ENCODE results near the gene HMGN1.
A peak's percentile ranks its signal among the peaks of the same experiment; 100 is the strongest.

Gene HMGN1

GRCh38 chr21:39326607-39327307 is 22.1 kb downstream of the HMGN1 start:
- no peak for DNase-seq

GRCh38 chr21:39325458-39325857 is 23.4 kb downstream of the HMGN1 start:
- no peak for DNase-seq

- no peak for DNase-seq
Observed at GRCh38 chr21:39321424-39321823, 27.5 kb downstream of the HMGN1 start.

GRCh38 chr21:39319814-39320332 is 29.0 kb downstream of the HMGN1 start:
- no peak for DNase-seq

- no peak for DNase-seq
Observed at GRCh38 chr21:39319251-39319756, 29.6 kb downstream of the HMGN1 start.

GRCh38 chr21:39318091-39318959 is 30.6 kb downstream of the HMGN1 start:
- DNase-seq, result no peak

GRCh38 chr21:39317134-39318090 is 31.5 kb downstream of the HMGN1 start:
- DNase-seq, result no peak

GRCh38 chr21:39316729-39317128 is 32.2 kb downstream of the HMGN1 start:
- DNase-seq, result no peak

- no peak for DNase-seq
Observed at GRCh38 chr21:39315603-39316445, 33.1 kb downstream of the HMGN1 start.

- peak; percentile 58 for DNase-seq
Observed at GRCh38 chr21:39314143-39315027, 34.5 kb downstream of the HMGN1 start.

GRCh38 chr21:39313571-39314142 is 35.2 kb downstream of the HMGN1 start, which contains the start of gene BRWD1:
BRWD1 (minus strand) TSS chr21:39313632; CDS start chr21:39313491, 141 bp downstream.
- peak; percentile 64 for DNase-seq

GRCh38 chr21:39313042-39313570 is 35.8 kb downstream of the HMGN1 start:
- no peak for DNase-seq

- DNase-seq, result peak; percentile 88
Observed at GRCh38 chr21:39312112-39313041, 36.5 kb downstream of the HMGN1 start.

- no peak for DNase-seq
Observed at GRCh38 chr21:39311164-39311563, 37.7 kb downstream of the HMGN1 start.

- DNase-seq, result no peak
Observed at GRCh38 chr21:39307466-39307865, 41.4 kb downstream of the HMGN1 start.

GRCh38 chr21:39300587-39300986 is 48.3 kb downstream of the HMGN1 start:
- no peak for DNase-seq

GRCh38 chr21:39296891-39297290 is 52.0 kb downstream of the HMGN1 start:
- DNase-seq, result no peak

Data from kidney glomerular epithelial cell (primary cell).